Ishikawa (cell line): ENCODE measurements around the gene GPATCH1.

Experiments used
- CEBPB ChIP-seq: IDR thresholded peaks from 2 replicates; pipeline ENCODE4 v1.6.1; 2012
- CREB1 ChIP-seq: IDR thresholded peaks from 2 replicates; pipeline ENCODE4 v1.6.1; 2012; ENCODE audit warnings: low read depth
- EGR1 ChIP-seq: IDR thresholded peaks from 2 replicates; pipeline ENCODE4 v1.6.1; 2012
- EP300 ChIP-seq: IDR thresholded peaks from 2 replicates; pipeline ENCODE4 v1.6.1; 2012; ENCODE audit warnings: borderline replicate concordance
- FOXM1 ChIP-seq: IDR thresholded peaks from 2 replicates; pipeline ENCODE4 v1.6.1; 2012; ENCODE audit warnings: low read depth, borderline replicate concordance
- NFIC ChIP-seq: IDR thresholded peaks from 2 replicates; pipeline ENCODE4 v1.6.1; 2012
- RAD21 ChIP-seq: IDR thresholded peaks from 2 replicates; pipeline ENCODE4 v1.6.1; 2012; ENCODE audit warnings: low read depth
- TAF1 ChIP-seq: IDR thresholded peaks from 2 replicates; pipeline ENCODE4 v1.6.1; 2012; ENCODE audit warnings: low read depth, mild to moderate bottlenecking
- TCF12 ChIP-seq: IDR thresholded peaks from 2 replicates; pipeline ENCODE4 v1.6.1; 2012; ENCODE audit warnings: low read depth
- TEAD4 ChIP-seq: IDR thresholded peaks from 2 replicates; pipeline ENCODE4 v1.6.1; 2012
- YY1 ChIP-seq: IDR thresholded peaks from 2 replicates; pipeline ENCODE4 v1.6.1; 2012; ENCODE audit warnings: low read depth
- ZBTB7A ChIP-seq: IDR thresholded peaks from 2 replicates; pipeline ENCODE4 v1.6.1; 2012; ENCODE audit warnings: low read depth
- TF ChIP-seq, protein P1 (sequence below): IDR thresholded peaks from 2 replicates; pipeline ENCODE4 v1.6.1; 2012; ENCODE audit warnings: low read depth, mild to moderate bottlenecking
- TF ChIP-seq, protein P2 (sequence below): IDR thresholded peaks from 2 replicates; pipeline ENCODE4 v1.6.1; 2012
- TF ChIP-seq, protein P3 (sequence below): IDR thresholded peaks from 2 replicates; pipeline ENCODE4 v1.6.1; 2012

The GPATCH1 gene

DNA sequence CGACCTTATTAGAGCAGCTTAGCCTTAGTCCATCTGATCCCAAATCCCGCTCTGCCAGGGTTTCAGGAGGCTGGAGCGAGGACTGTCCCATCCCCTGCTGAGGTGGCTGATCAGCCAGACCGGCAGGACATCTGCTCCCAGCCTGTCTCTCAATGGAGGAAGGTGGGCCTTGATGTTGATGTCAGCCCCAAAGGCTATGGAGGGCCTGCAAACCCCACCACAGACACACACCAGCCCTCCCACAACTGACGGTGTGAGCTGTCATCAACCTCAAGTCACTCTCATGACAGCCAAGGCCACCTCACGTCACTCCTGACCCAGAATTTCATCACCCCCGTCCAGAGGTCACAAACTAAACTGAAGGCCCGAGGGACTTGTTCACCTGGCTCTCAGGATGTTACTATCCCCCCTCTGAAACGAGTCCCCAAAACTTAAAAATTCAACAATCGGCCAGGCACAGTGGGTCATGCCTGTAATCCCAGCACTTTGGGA lies 41.8 kb upstream of the GPATCH1 start:
- TF ChIP-seq CREB1: no peak
- TF ChIP-seq EP300: no peak
- TF ChIP-seq, protein P1, sequence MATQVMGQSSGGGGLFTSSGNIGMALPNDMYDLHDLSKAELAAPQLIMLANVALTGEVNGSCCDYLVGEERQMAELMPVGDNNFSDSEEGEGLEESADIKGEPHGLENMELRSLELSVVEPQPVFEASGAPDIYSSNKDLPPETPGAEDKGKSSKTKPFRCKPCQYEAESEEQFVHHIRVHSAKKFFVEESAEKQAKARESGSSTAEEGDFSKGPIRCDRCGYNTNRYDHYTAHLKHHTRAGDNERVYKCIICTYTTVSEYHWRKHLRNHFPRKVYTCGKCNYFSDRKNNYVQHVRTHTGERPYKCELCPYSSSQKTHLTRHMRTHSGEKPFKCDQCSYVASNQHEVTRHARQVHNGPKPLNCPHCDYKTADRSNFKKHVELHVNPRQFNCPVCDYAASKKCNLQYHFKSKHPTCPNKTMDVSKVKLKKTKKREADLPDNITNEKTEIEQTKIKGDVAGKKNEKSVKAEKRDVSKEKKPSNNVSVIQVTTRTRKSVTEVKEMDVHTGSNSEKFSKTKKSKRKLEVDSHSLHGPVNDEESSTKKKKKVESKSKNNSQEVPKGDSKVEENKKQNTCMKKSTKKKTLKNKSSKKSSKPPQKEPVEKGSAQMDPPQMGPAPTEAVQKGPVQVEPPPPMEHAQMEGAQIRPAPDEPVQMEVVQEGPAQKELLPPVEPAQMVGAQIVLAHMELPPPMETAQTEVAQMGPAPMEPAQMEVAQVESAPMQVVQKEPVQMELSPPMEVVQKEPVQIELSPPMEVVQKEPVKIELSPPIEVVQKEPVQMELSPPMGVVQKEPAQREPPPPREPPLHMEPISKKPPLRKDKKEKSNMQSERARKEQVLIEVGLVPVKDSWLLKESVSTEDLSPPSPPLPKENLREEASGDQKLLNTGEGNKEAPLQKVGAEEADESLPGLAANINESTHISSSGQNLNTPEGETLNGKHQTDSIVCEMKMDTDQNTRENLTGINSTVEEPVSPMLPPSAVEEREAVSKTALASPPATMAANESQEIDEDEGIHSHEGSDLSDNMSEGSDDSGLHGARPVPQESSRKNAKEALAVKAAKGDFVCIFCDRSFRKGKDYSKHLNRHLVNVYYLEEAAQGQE: no peak
- TF ChIP-seq, protein P2, sequence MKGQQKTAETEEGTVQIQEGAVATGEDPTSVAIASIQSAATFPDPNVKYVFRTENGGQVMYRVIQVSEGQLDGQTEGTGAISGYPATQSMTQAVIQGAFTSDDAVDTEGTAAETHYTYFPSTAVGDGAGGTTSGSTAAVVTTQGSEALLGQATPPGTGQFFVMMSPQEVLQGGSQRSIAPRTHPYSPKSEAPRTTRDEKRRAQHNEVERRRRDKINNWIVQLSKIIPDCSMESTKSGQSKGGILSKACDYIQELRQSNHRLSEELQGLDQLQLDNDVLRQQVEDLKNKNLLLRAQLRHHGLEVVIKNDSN: no peak
- TF ChIP-seq RAD21: no peak
- TF ChIP-seq TAF1: no peak
- no peak for TF ChIP-seq EGR1
- TF ChIP-seq, protein P3, sequence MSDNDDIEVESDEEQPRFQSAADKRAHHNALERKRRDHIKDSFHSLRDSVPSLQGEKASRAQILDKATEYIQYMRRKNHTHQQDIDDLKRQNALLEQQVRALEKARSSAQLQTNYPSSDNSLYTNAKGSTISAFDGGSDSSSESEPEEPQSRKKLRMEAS: no peak
- TF ChIP-seq ZBTB7A: no peak
- TF ChIP-seq TCF12: no peak
- no peak for TF ChIP-seq TEAD4
- TF ChIP-seq NFIC: no peak
- no peak for TF ChIP-seq YY1

DNA sequence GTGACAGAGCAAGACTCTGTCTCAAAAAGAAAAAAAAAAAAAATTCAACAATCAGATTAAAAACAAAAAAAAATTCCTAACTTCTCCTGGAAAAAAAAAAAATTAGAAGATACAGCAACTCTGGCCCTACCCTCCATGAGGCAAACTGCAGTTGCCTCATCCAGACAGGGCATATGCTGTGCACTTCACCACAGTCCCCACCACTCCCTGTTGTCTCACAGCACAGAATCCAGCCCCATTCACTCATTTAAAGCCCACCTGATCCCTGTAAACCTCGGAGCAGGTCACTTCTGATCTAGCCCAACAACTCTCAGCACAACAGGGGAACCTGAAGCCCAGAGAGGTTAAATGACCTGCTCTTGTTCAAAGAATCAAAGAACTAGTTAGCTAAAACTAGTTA lies 41.2 kb upstream of the GPATCH1 start:
- no peak for TF ChIP-seq TEAD4
- TF ChIP-seq EP300: no peak
- TF ChIP-seq TCF12: no peak
- TF ChIP-seq, protein P2: no peak
- TF ChIP-seq EGR1: no peak
- TF ChIP-seq FOXM1: no peak
- TF ChIP-seq NFIC: no peak
- no peak for TF ChIP-seq CEBPB
- TF ChIP-seq TAF1: no peak
- TF ChIP-seq CREB1: no peak

DNA sequence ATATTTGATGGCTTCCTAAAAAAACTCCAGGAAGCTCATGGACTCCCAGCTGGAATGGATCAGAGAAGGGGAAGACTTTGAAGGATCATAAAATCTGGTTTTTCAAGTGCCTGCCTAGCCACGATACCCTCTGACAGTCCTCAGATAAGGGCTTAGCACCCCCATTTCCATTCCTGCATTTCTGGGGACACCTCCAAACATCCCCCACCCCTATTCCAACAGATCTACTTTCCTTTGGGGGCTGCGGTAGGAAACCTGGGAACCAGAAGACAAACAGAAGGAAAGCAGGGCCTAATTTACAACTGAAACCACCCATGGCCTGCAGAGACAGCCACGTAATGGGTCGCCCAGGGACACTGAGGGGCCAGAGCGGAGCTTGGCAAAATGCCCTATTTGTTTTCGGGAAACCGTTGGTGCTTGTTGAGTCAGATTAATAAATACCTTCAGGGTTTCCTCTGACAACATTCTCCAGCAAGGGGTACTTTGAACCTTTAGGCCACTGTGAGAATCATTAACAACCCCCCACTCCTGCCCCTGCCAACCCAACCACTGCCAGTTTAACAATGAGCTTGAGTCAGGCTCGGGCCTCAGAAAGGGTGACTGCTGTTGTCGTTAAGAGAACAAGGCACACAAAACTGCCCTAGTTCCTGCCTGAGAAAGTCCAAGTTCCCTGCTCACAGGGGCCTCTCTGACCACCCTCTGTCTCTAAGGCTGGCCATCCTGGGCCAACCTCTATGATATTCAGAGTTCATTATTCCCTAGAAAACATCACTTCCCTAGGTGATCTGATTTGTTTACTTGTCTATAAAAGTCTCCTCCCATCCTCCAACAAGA lies 39.8 kb upstream of the GPATCH1 start:
- no peak for TF ChIP-seq EGR1
- TF ChIP-seq TCF12: no peak
- TF ChIP-seq, protein P1: no peak
- TF ChIP-seq CREB1: no peak
- TF ChIP-seq CEBPB: no peak
- TF ChIP-seq FOXM1: no peak
- no peak for TF ChIP-seq NFIC
- no peak for TF ChIP-seq RAD21

DNA sequence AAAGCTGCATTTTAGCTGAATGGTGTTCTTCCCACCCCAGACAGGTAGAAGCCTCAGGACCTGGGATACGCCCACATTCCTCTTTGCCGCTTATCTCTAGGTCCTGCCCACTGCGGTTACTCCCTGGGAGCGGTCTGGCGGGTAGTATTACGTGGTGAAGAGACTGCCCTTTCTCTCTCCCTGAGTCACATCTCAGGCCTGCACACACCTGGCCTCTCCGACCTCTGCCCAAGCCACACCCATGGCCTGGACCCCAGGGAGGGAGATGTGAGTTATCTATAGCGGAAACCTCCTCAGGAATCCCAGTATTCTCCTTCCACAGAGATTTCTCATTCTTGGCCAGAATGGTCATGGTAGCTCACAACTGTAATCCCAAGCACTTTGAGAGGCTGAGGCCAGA lies 33.6 kb upstream of the GPATCH1 start:
- TF ChIP-seq TCF12 (peak; percentile 47; the same call in 1 of the 2 replicates), RAD21 (no peak), TEAD4 (0 out of 2 replicates have a peak, but pooled peaks have one; percentile 20), CREB1 (no peak)
- TF ChIP-seq, protein P1: no peak
